RWPE1 (cell line): ENCODE data around the gene HINT3.
A peak's percentile ranks its signal among the peaks of the same experiment; 100 is the strongest.

Source experiments
- CTCF ChIA-PET: fragments of 350-600 bp; sonication (Branson Sonifier 250); formaldehyde crosslinking; extraction: SDS; loops from one replicate; lab custom pipeline; 2021; lab: Yijun Ruan, JAX
- POLR2A ChIA-PET: fragments of 400-600 bp; formaldehyde crosslinking; extraction: SDS; loops from one replicate; lab custom pipeline; 2020; ENCODE audit warnings: antibody characterized with exemption; ENCODE audit not compliant: low non-redundant PET; lab: Yijun Ruan, JAX
- DNase-seq: peaks from one replicate; pipeline ENCODE4 v3.0.0; 2012; ENCODE audit warnings: low spot score
- H3K27ac ChIP-seq: fragments of 450-650 bp; 2 replicates; pipeline ENCODE4 v1.5.1; 2017
- CTCF ChIP-seq: fragments of 450-650 bp; conservative IDR thresholded peaks from 2 replicates; pipeline ENCODE4 v1.5.1; 2017; ENCODE audit warnings: low read depth, mild to moderate bottlenecking

Gene HINT3

DNA sequence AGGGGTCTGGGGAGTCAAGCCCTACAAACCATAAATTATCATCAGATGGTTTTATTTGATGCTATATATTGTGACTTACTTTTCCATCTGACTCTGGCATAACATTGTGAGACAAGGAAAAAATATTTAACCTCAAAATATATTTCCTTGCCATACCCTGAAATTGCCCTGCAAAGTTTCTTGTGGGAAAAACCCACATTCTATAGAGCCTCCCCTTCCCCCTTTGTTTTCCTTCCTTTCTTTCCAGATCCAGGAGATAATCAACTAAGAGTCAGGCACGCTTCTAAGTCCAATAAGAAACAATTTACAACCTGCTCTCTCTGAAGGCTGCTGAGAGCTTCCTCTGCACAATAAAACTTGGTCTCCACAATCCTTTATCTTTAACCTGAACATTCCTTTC lies 17.5 kb upstream of the HINT3 start:
- POLR2A ChIA-PET = no interaction called here
- no peak for TF ChIP-seq CTCF
- no peak overlapping the region for H3K27ac ChIP-seq
- CTCF ChIA-PET = interaction anchor here (0.6 kb wide), 1 partner anchor 7 kb away, joined by 3 read pairs; no protein-coding TSS in a partner anchor
- DNase-seq = no peak

DNA sequence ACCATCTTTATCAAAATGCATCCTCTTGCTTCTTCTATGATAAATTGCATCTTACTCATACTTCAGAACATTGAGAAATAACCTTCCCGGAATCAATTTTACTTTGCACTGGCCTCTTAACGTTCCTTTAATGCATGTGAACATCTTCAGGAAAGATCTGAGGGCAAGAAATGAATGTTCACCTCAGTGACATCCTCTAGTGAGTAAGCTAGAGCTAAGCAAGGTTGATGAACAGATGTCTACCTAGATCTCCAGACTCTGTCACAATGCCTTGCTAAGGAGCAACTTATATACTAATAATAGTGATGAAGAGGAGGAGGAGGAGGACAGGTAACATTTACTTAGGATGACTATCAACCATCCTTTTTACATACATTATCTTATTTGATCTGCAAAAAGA lies 16.8 kb upstream of the HINT3 start:
- no peak for TF ChIP-seq CTCF
- ChIA-PET CTCF (interaction anchor here (1.5 kb wide), 1 partner anchor 14 kb away, joined by 4 read pairs; no protein-coding TSS in a partner anchor), POLR2A (no interaction called here)
- DNase-seq = no peak
- H3K27ac ChIP-seq = no peak overlapping the region

- peak overlapping the region; percentile 43 for H3K27ac ChIP-seq
- peak; percentile 59 for DNase-seq
- TF ChIP-seq CTCF = no peak
- ChIA-PET CTCF (interaction anchor here (1.1 to 1.5 kb wide), 3 partner anchors 13 to 151 kb away, joined by 3 to 4 read pairs (median 3); no protein-coding TSS in a partner anchor), POLR2A (no interaction called here)
These were observed 16.1 kb upstream of the HINT3 start for GRCh38 chr6:125940247-125941041.

DNA sequence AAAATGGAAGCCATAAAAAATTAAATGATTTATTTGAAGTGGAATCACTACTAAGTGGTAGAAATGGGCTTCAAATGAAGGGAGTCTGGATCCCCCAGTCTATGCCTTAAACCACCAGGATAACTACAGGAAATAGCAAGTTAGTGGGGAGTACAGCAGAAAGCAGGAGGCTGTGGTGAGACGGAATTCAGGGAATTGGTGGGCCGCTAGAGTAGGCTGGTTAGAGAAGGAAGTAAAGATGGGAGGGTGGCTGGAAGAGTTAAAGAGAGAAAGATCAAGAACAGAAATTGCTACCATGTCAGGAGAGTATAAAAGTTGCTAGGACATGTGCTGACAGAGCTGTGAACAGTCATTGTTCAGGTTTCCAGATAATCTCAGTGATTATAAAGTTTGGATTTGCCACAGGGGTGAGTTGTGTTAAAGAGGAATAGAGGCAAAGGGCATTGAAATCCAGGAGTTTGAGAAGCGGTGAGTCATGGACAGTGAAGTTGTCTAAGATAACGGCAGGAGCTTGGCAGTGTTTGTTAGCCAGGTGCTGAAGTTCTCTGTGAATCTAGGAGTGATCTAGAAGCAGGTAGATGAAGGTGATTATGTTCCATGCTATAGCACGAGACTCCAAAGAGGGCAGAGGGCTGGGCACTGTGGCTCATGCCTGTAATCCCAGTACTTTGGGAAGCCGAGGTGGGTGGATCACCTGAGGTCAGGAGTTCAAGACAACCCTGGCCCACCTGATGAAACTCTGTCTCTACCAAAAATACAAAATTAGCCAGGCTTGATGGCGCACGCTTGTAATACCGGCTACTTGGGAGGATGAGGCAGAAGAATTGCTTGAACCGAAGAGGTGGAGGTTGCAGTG lies 13.7 kb upstream of the HINT3 start:
- CTCF ChIA-PET = interaction anchor here (0.5 to 0.7 kb wide), 2 partner anchors 13 to 834 kb away, joined by 3 to 4 read pairs; partner anchors contain the start of gene HINT3
- peak; percentile 54 for DNase-seq
- no peak for TF ChIP-seq CTCF
- POLR2A ChIA-PET = interaction anchor here (0.5 to 0.7 kb wide), 2 partner anchors 13 to 19 kb away, joined by 3 read pairs; no protein-coding TSS in a partner anchor
- H3K27ac ChIP-seq = peak overlapping the region; percentile 83

DNA sequence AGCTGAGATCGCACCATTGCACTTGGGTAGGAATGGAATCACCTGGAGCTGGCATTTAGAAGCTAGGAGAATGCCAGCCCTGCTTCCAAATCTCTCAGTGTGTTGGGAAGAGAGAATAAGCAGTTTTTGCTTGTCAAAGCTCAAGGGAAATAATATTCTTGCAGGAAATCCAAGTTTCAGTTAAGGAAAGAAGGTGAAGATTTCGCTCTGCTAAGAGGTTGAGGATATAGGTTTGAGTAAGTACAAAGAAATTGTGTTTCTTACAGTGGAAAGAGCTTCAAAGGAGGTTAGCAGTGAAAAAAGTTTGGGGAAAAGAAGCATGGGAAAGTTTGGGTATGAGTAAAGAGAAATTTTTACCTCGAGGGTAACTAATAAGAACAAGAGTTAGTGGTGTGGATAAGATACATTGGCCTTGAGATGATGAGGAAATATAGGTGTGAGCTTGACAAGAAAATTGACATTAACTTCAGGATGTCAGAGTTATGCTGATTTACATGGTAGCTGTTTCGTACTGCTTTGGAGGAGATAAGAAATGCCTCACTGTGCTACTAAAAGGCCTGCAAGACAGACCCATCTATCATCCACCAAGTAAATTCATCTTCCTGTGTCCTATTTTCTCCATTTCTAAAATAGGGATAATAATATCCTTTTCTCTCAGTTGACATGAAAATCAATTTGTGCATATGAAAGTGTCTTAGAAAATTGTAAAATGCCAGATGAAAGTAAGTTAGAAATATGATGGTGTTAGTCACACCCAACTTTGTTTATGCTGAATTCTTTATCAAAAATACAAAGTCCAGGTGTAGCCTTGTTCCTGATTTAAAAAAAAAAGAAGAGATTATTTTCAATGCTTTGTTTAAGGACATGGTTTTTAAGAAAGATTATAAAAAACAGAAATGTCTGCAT lies 12.8 kb upstream of the HINT3 start:
- ChIA-PET CTCF (interaction anchor here (0.7 kb wide), 1 partner anchor 13 kb away, joined by 3 read pairs; the partner anchor contains the start of gene HINT3), POLR2A (interaction anchor here (0.5 kb wide), 1 partner anchor 20 kb away, joined by 3 read pairs; no protein-coding TSS in a partner anchor)
- no peak for DNase-seq
- peak overlapping the region; percentile 83 for H3K27ac ChIP-seq
- TF ChIP-seq CTCF = no peak
